ENCODE data around the gene ABI2. TPM values are rescaled to one million over a fixed set of nuclear protein-coding genes. Genes with fewer than 3 reads are reported as not detected.

The ABI2 gene
- total RNA-seq (66.6 TPM), polyA plus RNA-seq (ENCODE audit: insufficient read depth, low read depth, low replicate concordance) (26.7 TPM)
- long read RNA-seq, donor 1, full-length matches to known transcripts = 9 of 53 reads
- long read RNA-seq, donor 1, partial matches to known transcripts = 44 of 53 reads
- long read RNA-seq, donor 1, other reads (novel, unspliced or antisense) = 0 of 53 reads
- long read RNA-seq, donor 2, full-length matches to known transcripts = 9 of 9 reads
- long read RNA-seq, donor 2, partial matches to known transcripts = 0 of 9 reads
- long read RNA-seq, donor 2, other reads (novel, unspliced or antisense) = 0 of 9 reads
- long read RNA-seq, donor 3, full-length matches to known transcripts = 7 of 14 reads
- long read RNA-seq, donor 3, partial matches to known transcripts = 7 of 14 reads
- long read RNA-seq, donor 3, other reads (novel, unspliced or antisense) = 0 of 14 reads
- long read RNA-seq, donor 4, full-length matches to known transcripts = 9 of 19 reads
- long read RNA-seq, donor 4, partial matches to known transcripts = 5 of 19 reads
- long read RNA-seq, donor 4, other reads (novel, unspliced or antisense) = 5 of 19 reads
- long read RNA-seq, donor 5, full-length matches to known transcripts = 2 of 2 reads
- long read RNA-seq, donor 5, partial matches to known transcripts = 0 of 2 reads
- long read RNA-seq, donor 5, other reads (novel, unspliced or antisense) = 0 of 2 reads
- long read RNA-seq, donor 6, full-length matches to known transcripts = 4 of 4 reads
- long read RNA-seq, donor 6, partial matches to known transcripts = 0 of 4 reads
- long read RNA-seq, donor 6, other reads (novel, unspliced or antisense) = 0 of 4 reads
- long read RNA-seq, donor 7, full-length matches to known transcripts = 6 of 46 reads
- long read RNA-seq, donor 7, partial matches to known transcripts = 9 of 46 reads
- long read RNA-seq, donor 7, other reads (novel, unspliced or antisense) = 31 of 46 reads
- long read RNA-seq, donor 8, full-length matches to known transcripts = 5 of 16 reads
- long read RNA-seq, donor 8, partial matches to known transcripts = 11 of 16 reads
- long read RNA-seq, donor 8, other reads (novel, unspliced or antisense) = 0 of 16 reads
- long read RNA-seq, donor 9, full-length matches to known transcripts = 3 of 3 reads
- long read RNA-seq, donor 9, partial matches to known transcripts = 0 of 3 reads
- long read RNA-seq, donor 9, other reads (novel, unspliced or antisense) = 0 of 3 reads
- long read RNA-seq, donor 10, full-length matches to known transcripts = 8 of 34 reads
- long read RNA-seq, donor 10, partial matches to known transcripts = 26 of 34 reads
- long read RNA-seq, donor 10, other reads (novel, unspliced or antisense) = 0 of 34 reads

DNA sequence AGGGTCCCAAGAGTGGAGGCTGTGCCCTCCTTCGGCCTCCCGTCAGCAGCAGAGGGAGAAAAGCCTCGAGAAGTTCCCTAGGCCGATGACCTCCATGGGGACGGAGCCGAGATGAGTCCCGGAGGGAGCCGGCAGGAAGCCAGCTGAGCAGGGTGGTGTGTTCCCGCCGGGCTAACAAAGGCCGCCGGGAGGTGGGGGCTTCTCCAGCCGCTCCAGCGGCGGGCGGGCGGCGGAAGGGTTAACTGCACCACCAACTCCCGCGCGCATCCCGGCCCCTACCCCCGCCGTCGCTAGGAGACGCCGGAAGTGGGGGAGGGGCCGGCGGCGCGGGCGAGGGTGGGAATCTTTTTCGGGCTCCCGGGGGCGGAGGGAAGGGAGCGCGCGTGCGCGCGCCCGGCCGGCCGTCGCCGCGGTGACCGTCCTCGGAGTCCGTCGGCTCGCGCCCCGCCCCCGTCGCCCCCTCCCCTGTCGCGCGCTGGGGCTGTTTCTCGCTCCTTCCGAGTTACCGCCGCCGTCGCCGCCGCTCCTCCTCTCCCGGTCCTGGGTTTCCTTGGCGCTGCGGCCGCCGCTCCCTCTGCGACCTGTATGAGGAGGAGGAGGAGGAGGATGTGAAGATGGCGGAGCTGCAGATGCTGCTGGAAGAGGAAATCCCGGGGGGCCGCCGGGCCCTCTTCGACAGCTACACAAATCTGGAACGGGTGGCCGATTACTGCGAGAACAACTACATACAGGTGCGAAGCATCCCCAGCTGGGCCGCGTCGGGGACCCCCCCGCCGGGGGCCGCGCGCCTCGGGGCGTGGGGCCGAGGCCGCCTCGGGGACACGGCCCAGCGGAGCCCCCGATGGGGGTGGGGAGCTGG lies at the start of gene ABI2:
TSS of gene ABI2 (plus strand) at position 494 of the 859 bp plus-strand sequence. CDS start at position 615, 121 bp downstream.
- Histone ChIP-seq H3K9ac (ENCODE audit: low read length in 3 of 3) (peak within 1 kb of the TSS; percentile 82 to 91 (median 91)), H3K36me3 (ENCODE audit: control insufficient read depth in 2 of 3, insufficient read depth in 3 of 3, low read length in 3 of 3) (no peaks in the 10 kb centered on the region), H3K9me3 (ENCODE audit: control insufficient read depth in 2 of 3, insufficient read depth in 1 of 3, low read length in 3 of 3) (no peaks in the 10 kb centered on the region), H3K27me3 (ENCODE audit: control insufficient read depth, insufficient read depth, low read length) (no peaks in the 10 kb centered on the region), H3K4me1 (ENCODE audit: control insufficient read depth in 2 of 3, insufficient read depth in 2 of 3, low read depth in 1 of 3, low read length in 3 of 3) (peaks cover 0 to 10% (median 0%) of the 10 kb centered on the region in 3 donors), H3K27ac (ENCODE audit: low read depth in 2 of 2, low read length in 2 of 2) (peak within 1 kb of the TSS; percentile 59 to 89), H3K4me3 (ENCODE audit: low read length in 3 of 3) (peak within 1 kb of the TSS; percentile 94 to 95 (median 95))
- FAIRE-seq (no peak), DNase-seq (peak; percentile 94 to 98 (median 97))
- TF ChIP-seq, protein P1, sequence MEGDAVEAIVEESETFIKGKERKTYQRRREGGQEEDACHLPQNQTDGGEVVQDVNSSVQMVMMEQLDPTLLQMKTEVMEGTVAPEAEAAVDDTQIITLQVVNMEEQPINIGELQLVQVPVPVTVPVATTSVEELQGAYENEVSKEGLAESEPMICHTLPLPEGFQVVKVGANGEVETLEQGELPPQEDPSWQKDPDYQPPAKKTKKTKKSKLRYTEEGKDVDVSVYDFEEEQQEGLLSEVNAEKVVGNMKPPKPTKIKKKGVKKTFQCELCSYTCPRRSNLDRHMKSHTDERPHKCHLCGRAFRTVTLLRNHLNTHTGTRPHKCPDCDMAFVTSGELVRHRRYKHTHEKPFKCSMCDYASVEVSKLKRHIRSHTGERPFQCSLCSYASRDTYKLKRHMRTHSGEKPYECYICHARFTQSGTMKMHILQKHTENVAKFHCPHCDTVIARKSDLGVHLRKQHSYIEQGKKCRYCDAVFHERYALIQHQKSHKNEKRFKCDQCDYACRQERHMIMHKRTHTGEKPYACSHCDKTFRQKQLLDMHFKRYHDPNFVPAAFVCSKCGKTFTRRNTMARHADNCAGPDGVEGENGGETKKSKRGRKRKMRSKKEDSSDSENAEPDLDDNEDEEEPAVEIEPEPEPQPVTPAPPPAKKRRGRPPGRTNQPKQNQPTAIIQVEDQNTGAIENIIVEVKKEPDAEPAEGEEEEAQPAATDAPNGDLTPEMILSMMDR (IDR thresholded peaks at IDR 0.05; ENCODE audit: borderline replicate concordance, extremely low read depth, insufficient read depth) = no peak
- intact Hi-C loops (cut with DNase I) = no loop called here

- H3K36me3 ChIP-seq (ENCODE audit: control insufficient read depth in 2 of 3, insufficient read depth in 3 of 3, low read length in 3 of 3) = peaks cover 4 to 22% (median 11%) of the 10 kb centered on the region in 3 donors
- intact Hi-C loops (cut with DNase I) = no loop called here
- FAIRE-seq = no peak
Observed at GRCh38 chr2:203279288-203279687, 48.9 kb upstream of the ABI2 start.

More at GRCh38 chr2:203279288-203279687, 48.9 kb upstream of the ABI2 start:
- Histone ChIP-seq H3K9ac (ENCODE audit: low read length in 3 of 3) (no peak overlapping the region), H3K4me1 (ENCODE audit: control insufficient read depth in 2 of 3, insufficient read depth in 2 of 3, low read depth in 1 of 3, low read length in 3 of 3) (no peaks in the 10 kb centered on the region), H3K27ac (ENCODE audit: low read depth in 2 of 2, low read length in 2 of 2) (no peak overlapping the region), H3K9me3 (ENCODE audit: control insufficient read depth in 2 of 3, insufficient read depth in 1 of 3, low read length in 3 of 3) (no peaks in the 10 kb centered on the region), H3K27me3 (ENCODE audit: control insufficient read depth, insufficient read depth, low read length) (no peaks in the 10 kb centered on the region), H3K4me3 (ENCODE audit: low read length in 3 of 3) (no peak overlapping the region)
- TF ChIP-seq, protein P1 (IDR thresholded peaks at IDR 0.05; ENCODE audit: borderline replicate concordance, extremely low read depth, insufficient read depth) = no peak
- DNase-seq = no peak

Measured in kidney (tissue), 22 donors.